Stimulated activated CD8-positive, alpha-beta memory T cell treated with anti-CD3 and anti-CD28 coated beads, Interleukin-7, amount 100 ng/mL, for 24 hours (primary cell): ENCODE measurements around the gene MTNR1A.

ENCODE experiments used
- DNase-seq: peaks from one replicate; pipeline ENCODE4 v3.0.0-alpha.2; 2020; ENCODE audit warnings: low read depth

The MTNR1A gene

GRCh38 chr4:186486172-186486571, 69.2 kb downstream of the MTNR1A start:
- no peak for DNase-seq

- DNase-seq, result no peak
Observed at GRCh38 chr4:186485561-186486062, 69.8 kb downstream of the MTNR1A start.

DNA sequence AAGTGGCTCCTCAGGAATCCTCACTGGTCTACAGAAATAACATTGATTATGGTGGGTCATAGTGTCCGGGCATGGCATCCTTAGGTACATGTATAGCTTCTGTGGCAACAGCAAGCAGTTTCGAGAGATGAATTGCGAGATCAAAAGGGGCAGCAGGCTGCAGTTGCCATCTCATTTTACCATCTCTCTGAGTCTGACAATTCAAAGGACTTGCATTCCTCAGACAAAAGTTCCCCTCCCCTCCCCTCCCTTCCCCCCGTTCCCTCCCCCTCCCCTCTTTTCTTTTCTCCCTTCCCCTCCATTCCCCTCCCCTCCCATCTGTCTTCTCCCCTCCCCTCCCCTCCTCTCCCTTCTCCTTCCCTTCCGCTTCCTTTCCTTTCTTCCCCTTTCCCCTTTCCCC, 70.2 kb downstream of the MTNR1A start:
- no peak for DNase-seq

GRCh38 chr4:186483656-186484055, 71.7 kb downstream of the MTNR1A start:
- DNase-seq, result no peak
